Measurements from ENCODE around the gene WNT7A.

The WNT7A gene

GRCh38 chr3:13838421-13838820, 41.5 kb downstream of the WNT7A start:
- DNase-seq (ENCODE audit: low spot score), result no peak
- no peak for TF ChIP-seq CTCF (IDR thresholded peaks at IDR 0.05; ENCODE audit: extremely low read depth, missing control alignments)

GRCh38 chr3:13837751-13838150, 42.1 kb downstream of the WNT7A start:
- no peak for TF ChIP-seq CTCF (IDR thresholded peaks at IDR 0.05; ENCODE audit: extremely low read depth, missing control alignments)
- no peak for DNase-seq (ENCODE audit: low spot score)

- no peak for TF ChIP-seq CTCF (IDR thresholded peaks at IDR 0.05; ENCODE audit: extremely low read depth, missing control alignments)
- DNase-seq (ENCODE audit: low spot score), result no peak
Observed at GRCh38 chr3:13836658-13837587, 42.9 kb downstream of the WNT7A start.

GRCh38 chr3:13835246-13835645, 44.6 kb downstream of the WNT7A start:
- no peak for DNase-seq (ENCODE audit: low spot score)
- no peak for TF ChIP-seq CTCF (IDR thresholded peaks at IDR 0.05; ENCODE audit: extremely low read depth, missing control alignments)

- TF ChIP-seq CTCF (IDR thresholded peaks at IDR 0.05; ENCODE audit: extremely low read depth, missing control alignments), result no peak
- no peak for DNase-seq (ENCODE audit: low spot score)
Observed at GRCh38 chr3:13834258-13835035, 45.4 kb downstream of the WNT7A start.

- DNase-seq (ENCODE audit: low spot score), result no peak
- no peak for TF ChIP-seq CTCF (IDR thresholded peaks at IDR 0.05; ENCODE audit: extremely low read depth, missing control alignments)
Observed at GRCh38 chr3:13833506-13834257, 46.2 kb downstream of the WNT7A start.
